Left lung (tissue), 10 donors: ENCODE results near the gene PTF1A. TPM values are rescaled to one million over a fixed set of nuclear protein-coding genes. Genes with fewer than 3 reads are reported as not detected.

Source experiments
- ATAC-seq: fragments of 200-7000 bp; cut with Tn5 transposase; one replicate; pipeline ENCODE4 v1.9.1; 2020; ENCODE audit warnings: moderate library complexity
- DNase-seq, 4 donors: peaks; one replicate each; pipeline ENCODE4 v3.0.0-alpha.2; 2013 to 2020
- H3K27ac ChIP-seq, 2 donors: fragments of 200-600 bp; sonication (generic) in 1 of 2; one replicate each; pipeline versions ENCODE4 v1.5.0 to v1.8.0; 2020 to 2021
- H3K27me3 ChIP-seq, 2 donors: fragments of 200-600 bp; sonication (generic) in 1 of 2; one replicate each; pipeline versions ENCODE4 v1.5.0 to v1.8.0; 2020 to 2021
- H3K36me3 ChIP-seq, 2 donors: fragments of 200-600 bp; sonication (generic) in 1 of 2; one replicate each; pipeline versions ENCODE4 v1.5.0 to v1.8.0; 2020 to 2021
- H3K4me1 ChIP-seq, 2 donors: fragments of 200-600 bp; one replicate each; pipeline ENCODE4 v1.8.0; 2021
- H3K4me3 ChIP-seq, 2 donors: fragments of 200-600 bp; sonication (generic) in 1 of 2; one replicate each; pipeline versions ENCODE4 v1.5.0 to v1.8.0; 2020 to 2021; ENCODE audit warnings: mild to moderate bottlenecking in 1 of 2
- H3K9me3 ChIP-seq, 2 donors: fragments of 200-600 bp; sonication (generic) in 1 of 2; one replicate each; pipeline versions ENCODE4 v1.5.0 to v1.8.0; 2020 to 2021
- intact Hi-C, 2 donors: fragments of 100-400 bp; cut with DNase I; formaldehyde crosslinking; loops; one replicate each; pipeline versions ENCODE4 v1.11.2 to v1.14.2; 2022
- polyA plus RNA-seq, 6 donors: library from polyadenylated mRNA; unstranded; fragments of 120-200 nt; gene quantifications; one replicate each; pipeline ENCODE4 v1.2.1, GENCODE V29; 2013; ENCODE audit not compliant: insufficient read length in 6 of 6
- total RNA-seq, 2 donors: library from RNA; stranded (reverse); fragmentation: NEBNext Ultra II Directional; extraction: Animal tissue kit (Norgen Biotek cat#: 25700); gene quantifications; one replicate each; pipeline ENCODE4 v1.2.1, GENCODE V29; 2021
- TF ChIP-seq, protein P1 (sequence below), 2 donors: fragments of 200-600 bp; sonication (generic) in 1 of 2; IDR thresholded peaks; one replicate each; pipeline versions ENCODE4 v1.5.0 to v1.8.0; 2021; ENCODE audit warnings: antibody characterized with exemption in 2 of 2
- donor health status: DM: no; HTN: yes; CAD: no.
- donor health status: DM: no; HTN: no; CAD: no.

The PTF1A gene
- total and polyA plus RNA-seq, 8 donors: 0.30 TPM; not detected in 7

DNA sequence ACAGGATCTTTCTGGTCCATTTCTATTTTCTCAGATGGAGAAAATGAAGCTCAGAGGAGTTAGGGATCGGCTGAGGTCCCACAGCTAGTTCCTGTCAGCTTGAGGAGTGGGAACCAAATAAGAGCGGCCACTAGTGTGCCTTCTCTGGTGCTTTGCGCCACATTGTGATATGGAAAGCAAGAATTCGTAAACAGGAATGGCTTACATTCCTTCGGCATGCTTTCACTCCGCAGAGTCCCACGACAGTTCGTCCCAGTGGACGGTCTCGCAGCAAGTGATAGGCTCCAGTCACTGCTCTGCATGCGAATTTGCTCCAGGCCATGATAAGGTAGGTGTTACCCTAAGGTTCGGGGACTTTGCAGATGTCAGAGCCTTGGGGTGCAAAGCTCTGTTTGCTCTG, 41.5 kb upstream of the PTF1A start:
- Histone ChIP-seq H3K9me3 (no peaks in the 10 kb centered on the region), H3K4me1 (no peaks in the 10 kb centered on the region), H3K4me3 (no peak overlapping the region), H3K27ac (no peak overlapping the region), H3K36me3 (no peaks in the 10 kb centered on the region), H3K27me3 (peaks cover 0 to 13% of the 10 kb centered on the region in 2 donors)
- ATAC-seq (no peak), DNase-seq (no peak)
- TF ChIP-seq, protein P1, sequence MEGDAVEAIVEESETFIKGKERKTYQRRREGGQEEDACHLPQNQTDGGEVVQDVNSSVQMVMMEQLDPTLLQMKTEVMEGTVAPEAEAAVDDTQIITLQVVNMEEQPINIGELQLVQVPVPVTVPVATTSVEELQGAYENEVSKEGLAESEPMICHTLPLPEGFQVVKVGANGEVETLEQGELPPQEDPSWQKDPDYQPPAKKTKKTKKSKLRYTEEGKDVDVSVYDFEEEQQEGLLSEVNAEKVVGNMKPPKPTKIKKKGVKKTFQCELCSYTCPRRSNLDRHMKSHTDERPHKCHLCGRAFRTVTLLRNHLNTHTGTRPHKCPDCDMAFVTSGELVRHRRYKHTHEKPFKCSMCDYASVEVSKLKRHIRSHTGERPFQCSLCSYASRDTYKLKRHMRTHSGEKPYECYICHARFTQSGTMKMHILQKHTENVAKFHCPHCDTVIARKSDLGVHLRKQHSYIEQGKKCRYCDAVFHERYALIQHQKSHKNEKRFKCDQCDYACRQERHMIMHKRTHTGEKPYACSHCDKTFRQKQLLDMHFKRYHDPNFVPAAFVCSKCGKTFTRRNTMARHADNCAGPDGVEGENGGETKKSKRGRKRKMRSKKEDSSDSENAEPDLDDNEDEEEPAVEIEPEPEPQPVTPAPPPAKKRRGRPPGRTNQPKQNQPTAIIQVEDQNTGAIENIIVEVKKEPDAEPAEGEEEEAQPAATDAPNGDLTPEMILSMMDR (IDR thresholded peaks at IDR 0.05): no peak
- intact Hi-C loops: no loop called here

DNA sequence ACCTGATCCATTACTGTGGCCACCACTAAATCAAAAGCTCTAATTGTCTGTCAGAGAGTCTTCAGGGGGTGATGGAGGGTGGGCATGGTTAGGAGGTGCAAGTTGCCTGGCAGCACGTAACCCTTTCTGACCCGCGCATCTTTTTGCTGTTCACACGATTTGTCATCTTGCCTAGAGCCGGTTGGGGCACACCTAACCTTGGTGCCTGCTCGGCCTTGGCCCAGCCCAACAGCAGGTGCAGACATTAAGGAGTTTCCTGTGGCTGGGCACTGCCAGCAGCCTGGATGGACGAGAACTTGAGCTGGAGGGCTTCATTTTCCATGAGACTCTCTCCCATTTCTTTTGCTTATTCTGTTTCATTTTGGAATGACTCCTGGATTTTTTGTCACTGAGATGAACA, 41.0 kb upstream of the PTF1A start:
- no peaks in the 10 kb centered on the region for H3K4me1 ChIP-seq
- intact Hi-C loops: no loop called here
- DNase-seq (no peak), ATAC-seq (no peak)
- H3K9me3 ChIP-seq: no peaks in the 10 kb centered on the region
- peaks cover 0 to 10% of the 10 kb centered on the region in 2 donors for H3K27me3 ChIP-seq
- TF ChIP-seq, protein P1 (IDR thresholded peaks at IDR 0.05): no peak
- no peaks in the 10 kb centered on the region for H3K36me3 ChIP-seq
- H3K4me3 ChIP-seq: no peak overlapping the region
- no peak overlapping the region for H3K27ac ChIP-seq

DNA sequence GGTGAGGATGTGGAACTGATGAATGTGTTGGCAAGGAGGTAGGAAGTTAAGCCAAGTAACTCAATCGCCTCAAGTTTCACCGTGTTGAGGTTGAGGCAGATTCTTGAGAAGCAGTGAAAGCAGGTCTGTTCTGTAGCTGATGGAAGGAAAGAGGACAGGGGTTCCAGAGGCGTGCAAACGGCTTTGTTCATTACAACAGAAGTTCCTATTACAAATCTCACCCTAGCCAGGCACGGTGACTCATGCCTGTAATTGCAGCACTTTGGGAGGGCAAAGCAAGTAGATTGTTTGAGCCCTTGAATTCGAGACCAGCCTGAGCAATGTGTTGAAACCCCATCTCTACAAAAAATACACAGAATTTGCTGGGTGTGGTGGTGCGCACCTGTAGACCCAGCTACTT, 36.9 kb upstream of the PTF1A start:
- Histone ChIP-seq H3K27me3 (peaks cover 0 to 27% of the 10 kb centered on the region in 2 donors), H3K27ac (no peak overlapping the region), H3K4me1 (peaks cover 0 to 5% of the 10 kb centered on the region in 2 donors), H3K36me3 (no peaks in the 10 kb centered on the region), H3K9me3 (no peaks in the 10 kb centered on the region), H3K4me3 (no peak overlapping the region)
- DNase-seq (no peak), ATAC-seq (no peak)
- intact Hi-C loops: no loop called here
- TF ChIP-seq, protein P1 (IDR thresholded peaks at IDR 0.05): no peak

DNA sequence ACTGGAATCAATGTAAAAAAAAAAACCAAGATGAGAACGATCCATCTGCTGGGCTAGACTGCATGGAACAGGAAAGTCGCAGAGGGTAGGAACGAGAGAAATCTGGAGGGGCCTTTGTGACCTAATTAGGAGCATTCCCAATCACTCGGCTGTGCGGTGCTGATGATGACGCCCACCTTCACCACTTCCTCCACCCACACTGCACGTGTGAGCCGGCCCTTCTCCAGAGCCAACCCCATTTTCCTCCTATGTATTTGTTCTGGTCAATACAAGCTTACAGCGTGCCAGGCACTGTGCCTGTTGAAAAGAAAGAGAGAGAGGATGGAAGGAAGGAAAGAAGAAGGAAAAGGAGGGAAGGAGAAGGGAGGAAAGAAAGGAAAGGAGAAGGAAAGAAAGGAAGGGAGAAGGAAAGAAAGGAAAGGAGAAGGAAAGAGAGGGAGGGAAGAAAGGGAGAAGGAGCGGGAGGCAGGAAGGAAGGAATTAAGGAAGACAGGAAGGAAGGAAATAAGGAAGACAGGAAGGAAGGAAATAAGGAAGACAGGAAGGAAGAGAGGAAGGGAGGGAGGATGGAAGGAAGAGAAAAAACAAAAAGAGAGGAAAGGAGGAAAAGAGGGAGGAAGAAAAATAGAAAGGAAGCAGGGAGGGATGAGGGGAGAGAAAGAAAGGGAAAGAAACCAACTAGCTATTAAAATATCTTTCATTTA, 35.5 kb upstream of the PTF1A start:
- intact Hi-C loops: no loop called here
- no peak for ATAC-seq
- no peaks in the 10 kb centered on the region for H3K9me3 ChIP-seq

DNA sequence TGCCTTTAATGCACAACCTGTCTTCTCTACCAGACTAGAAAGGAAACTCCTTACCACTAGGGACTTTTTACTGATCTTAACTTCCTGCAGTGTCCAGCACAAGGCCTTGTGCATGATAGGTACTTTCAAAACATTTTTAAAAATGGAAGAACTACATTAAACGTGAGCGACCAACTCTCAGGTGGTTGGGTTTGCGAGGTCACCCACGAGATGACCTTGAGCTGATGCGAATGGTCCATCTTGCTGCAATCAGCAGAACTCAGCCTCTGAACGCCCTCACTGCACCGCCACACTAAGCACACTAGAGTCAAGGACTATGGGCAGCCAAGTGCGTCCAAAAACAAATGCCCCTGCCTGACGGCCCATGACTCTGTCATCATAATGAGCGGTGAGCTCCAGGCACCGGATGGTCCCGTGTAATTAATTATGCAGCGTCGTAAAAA, 34.9 kb upstream of the PTF1A start:
- intact Hi-C loops: no loop called here
- ATAC-seq (no peak), DNase-seq (no peak)
- Histone ChIP-seq H3K27ac (no peak overlapping the region), H3K4me1 (peaks cover 0 to 5% of the 10 kb centered on the region in 2 donors), H3K9me3 (no peaks in the 10 kb centered on the region), H3K4me3 (no peak overlapping the region), H3K36me3 (no peaks in the 10 kb centered on the region), H3K27me3 (peaks cover 0 to 35% of the 10 kb centered on the region in 2 donors)
- TF ChIP-seq, protein P1 (IDR thresholded peaks at IDR 0.05): no peak

More for the DNA sequence above, 35.5 kb upstream of the PTF1A start:
- Histone ChIP-seq H3K4me1 (peaks cover 0 to 5% of the 10 kb centered on the region in 2 donors), H3K27me3 (peaks cover 0 to 30% of the 10 kb centered on the region in 2 donors), H3K36me3 (no peaks in the 10 kb centered on the region), H3K27ac (no peak overlapping the region), H3K4me3 (no peak overlapping the region)
- TF ChIP-seq, protein P1 (IDR thresholded peaks at IDR 0.05): no peak
- no peak for DNase-seq
